Stimulated activated CD8-positive, alpha-beta memory T cell treated with anti-CD3 and anti-CD28 coated beads, Interleukin-12 subunit alpha, Interleukin-12 subunit beta, amount 100 ng/mL, for 24 hours (primary cell): Measurements from ENCODE around the gene SNTG2.
"Not testable (repeated sequence)": the region's sequence is repeated elsewhere in the genome, so short reads cannot be mapped to it uniquely, and the experiment has no call there.

Experiments
- DNase-seq: peaks from one replicate; pipeline ENCODE4 v3.0.0-alpha.2; 2020; ENCODE audit errors: extremely low read depth

The SNTG2 gene

GRCh38 chr2:1375794-1376193, 425.1 kb downstream of the SNTG2 start:
- no peak for DNase-seq

DNA sequence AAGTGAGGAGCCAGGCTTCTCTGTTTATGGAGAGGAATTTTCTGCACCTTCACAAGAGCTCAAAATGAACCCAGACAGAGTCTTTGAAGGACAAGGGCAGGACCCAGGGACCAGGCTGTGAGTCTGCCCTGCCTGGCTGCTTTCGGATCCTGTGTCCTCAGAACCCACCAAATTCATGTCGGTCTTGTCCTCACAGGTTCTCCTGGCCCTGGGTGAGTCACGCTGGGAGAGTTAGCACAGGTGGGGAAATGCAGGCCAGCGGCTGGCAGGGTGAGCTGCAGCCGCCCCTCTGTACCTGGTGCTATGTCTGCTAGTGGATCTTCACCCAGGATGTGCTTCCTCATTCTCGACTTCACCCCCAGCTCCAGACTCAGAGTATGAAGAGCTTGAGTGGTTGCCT, 426.8 kb downstream of the SNTG2 start:
- no peak for DNase-seq

DNA sequence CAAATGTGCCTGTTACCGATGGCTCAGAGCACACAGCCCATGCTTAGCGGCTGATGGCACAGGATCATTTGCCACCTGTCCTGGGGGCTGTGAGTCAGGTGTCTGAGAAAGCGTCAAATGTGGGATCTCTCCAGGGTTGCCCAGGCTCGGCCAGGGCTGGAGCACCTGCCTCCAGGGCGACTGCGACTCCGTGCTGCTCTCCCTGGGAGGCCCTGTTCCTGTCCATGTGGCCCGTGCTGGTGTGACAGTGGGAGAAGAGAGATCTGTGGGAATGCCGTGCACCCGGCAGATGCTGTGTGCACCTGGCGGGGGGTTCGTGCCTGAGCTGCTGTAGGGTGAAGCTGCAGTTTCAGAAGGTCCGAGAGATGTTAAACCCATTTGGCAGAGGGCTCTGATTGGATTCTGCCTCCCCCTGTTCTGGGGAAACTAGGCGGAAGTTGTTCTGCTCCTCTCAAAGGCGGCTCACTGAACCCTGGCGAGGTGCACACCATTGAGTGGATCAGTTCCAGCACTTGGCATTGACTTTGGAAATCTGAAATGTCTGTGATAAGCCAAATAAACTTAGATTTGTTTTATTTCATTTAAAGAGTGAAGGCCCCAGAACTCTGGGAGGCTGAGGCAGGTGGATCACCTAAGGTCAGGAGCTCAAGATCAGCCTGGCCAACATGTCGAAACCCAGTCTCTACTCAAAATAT, 428.0 kb downstream of the SNTG2 start:
- no peak for DNase-seq

DNA sequence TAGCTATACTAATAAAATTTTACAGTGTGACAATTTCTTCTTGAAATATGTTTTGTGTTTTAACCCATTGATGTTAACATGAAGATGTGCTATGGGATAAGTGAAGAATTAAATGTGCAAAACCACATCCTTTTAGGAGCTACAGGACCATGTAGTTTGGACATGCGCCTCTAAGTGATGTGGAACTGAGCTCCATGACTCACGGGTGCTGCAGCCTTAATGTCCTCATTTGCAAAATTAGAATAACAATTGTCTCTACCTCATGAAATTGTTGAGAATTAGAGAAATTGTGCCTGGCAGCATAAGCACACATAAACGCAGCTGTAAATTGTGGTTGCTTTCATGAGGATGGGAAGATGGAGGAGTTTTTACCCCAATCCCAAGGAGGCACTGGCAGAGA, 431.0 kb downstream of the SNTG2 start:
- DNase-seq: no peak

DNA sequence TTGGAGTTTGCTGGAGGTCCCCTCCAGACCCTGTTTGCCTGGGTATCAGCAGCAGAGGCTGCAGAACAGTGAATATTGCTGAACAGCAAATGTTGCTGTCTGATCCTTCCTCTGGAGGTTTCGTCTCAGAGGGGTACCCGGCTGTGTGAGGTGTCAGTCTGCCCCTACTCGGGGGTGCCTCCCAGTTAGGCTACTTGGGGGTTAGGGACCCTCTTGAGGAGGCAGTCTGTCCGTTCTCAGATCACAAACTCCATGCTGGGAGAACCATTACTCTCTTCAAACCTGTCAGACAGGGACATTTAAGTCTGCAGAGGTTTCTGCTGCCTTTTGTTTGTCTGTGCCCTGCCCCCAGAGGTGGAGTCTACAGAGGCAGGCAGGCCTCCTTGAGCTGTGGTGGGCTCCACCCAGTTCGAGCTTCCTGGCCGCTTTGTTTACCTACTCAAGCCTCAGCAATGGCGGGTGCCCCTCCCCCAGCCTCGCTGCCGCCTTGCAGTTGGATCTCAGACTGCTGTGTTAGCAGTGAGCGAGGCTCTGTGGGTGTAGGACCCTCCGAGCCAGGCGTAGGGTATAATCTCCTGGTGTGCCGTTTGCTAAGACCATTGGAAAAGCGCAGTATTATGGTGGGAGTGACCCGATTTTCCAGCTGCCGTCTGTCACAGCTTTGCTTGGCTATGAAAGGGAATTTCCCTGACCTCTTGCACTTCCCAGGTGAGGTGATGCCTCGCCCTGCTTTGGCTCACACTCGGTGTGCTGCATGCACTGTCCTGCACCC, 437.5 kb downstream of the SNTG2 start:
- DNase-seq: not testable (repeated sequence)

DNA sequence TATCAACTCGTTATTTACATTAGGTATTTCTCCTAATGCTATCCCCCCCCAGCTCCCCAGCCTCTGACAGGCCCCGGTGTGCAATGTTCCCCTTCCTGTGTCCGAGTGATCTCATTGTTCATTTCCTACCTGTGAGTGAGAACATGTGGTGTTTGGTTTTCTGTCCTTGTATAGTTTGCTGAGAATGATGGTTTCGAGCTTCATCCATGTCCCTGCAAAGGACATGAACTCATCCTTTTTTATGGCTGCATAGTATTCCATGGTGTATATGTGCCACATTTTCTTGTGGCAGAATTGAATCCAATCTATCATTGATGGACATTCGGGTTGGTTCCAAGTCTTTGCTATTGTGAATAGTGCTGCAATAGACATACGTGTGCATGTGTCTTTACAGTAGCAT, 439.5 kb downstream of the SNTG2 start:
- not testable (repeated sequence) for DNase-seq

DNA sequence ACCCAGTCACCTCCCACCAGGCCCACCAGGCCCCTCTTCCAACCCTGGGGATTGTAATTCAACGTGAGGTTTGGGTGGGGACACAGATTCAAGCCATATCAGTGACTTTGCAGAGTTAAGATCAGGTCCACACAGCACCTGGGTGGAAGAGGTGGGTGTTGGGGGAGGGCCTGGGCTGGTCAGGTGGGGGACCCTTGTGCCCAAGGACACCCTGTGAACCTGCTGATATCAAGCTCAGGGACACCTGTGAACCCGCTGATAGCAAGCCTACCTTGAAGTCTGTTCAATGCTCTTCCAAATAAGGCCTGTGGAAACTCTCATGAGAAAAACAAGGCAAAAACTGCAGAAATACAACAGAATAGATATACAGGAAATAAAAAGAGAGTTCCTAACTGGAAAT, 442.7 kb downstream of the SNTG2 start:
- DNase-seq: no peak

- no peak for DNase-seq
These were observed 444.2 kb downstream of the SNTG2 start for GRCh38 chr2:1394709-1395408.

GRCh38 chr2:1397350-1397749, 446.7 kb downstream of the SNTG2 start:
- DNase-seq: no peak

GRCh38 chr2:1398191-1398590, 447.5 kb downstream of the SNTG2 start:
- DNase-seq: no peak

DNA sequence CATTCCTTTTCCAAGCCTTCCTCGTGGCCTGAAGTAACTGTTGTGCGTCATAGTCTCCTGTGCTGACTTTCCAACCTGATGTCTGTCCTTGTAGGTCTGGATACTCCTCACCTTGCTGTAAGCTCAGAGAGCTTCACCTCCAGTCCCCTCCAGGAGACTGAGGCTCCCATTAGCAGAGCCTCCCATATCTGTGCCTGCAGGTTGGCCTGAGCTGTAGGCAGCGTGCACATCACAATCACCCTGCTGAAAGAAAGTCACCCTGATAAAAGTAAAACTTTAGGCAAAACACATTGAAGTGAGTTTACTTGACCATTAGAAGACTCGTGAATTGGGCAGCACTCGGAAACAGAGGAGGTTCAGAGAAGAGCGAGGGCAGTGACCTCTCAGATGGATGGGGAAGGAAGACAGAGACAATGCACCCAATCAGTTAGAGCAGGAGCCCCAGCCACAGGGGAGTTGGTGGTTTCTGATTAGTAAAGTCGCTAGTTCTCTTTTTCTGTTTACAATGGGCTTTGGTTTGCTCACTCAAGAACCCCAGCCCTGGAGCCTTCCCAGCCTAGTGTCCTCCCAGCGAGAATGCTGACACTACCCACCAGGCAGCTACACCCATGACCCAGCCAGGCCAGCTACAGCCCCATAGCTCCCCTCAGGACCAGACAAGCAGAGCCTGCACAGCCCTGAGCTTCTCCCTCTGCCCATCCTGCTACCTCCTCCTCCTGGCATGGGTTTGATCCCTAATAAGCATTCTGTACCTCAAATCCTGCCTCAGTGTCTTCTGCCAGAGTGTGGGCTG, 450.5 kb downstream of the SNTG2 start:
- no peak for DNase-seq

DNA sequence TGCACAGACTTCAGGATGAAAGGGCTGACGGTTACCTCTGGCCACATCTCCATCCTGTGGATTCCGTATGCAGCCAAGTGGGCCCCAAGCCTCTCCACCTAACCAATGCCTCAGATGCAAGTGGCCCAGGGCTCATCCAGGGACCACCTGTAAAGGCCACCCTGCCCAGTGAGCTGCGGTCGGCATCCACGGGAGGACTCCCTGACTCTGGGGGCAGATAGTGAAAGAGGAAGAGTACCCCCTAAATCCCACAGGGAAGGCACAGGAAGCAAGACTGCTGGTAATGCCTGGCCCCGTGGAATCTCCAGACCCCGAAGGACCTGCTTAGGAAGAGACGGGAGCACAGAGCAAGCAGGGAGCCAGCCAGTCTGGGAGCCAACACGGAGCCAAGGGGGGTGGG, 451.4 kb downstream of the SNTG2 start:
- no peak for DNase-seq

DNA sequence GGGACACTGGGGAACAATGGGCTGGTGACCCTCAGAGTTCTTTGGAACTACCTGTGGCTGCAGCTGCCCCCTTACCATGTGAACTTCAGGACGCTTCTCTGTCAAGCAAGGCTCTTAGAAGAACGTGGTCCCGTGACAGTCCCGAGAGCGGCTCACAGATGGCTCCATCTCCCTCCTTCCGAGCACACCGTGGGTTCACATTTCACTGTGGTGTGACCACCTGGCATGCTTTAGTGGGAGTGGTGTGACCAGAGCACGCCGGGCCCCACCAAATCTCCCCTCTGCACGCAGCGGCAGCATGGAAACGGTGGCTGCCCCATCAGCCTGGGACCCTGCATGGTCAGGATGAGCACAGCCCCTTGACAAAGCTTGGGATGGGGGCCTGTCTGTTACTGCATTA, 452.9 kb downstream of the SNTG2 start:
- no peak for DNase-seq

DNA sequence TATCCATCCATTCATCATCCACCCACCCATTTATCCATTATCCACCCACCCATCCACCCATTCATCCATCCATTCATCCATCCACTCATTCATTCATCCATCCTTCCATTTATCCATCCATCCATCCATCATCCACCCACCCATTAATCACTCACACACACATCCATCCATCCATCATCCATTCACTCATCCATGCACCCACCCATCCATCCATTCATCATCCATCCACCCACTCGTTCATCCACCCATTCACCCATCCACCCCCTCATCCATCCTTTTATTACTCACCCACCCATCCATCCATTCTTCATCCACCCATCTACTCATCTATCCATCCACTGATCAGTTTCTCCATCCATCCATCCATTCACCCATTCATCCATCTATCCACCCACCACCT, 454.5 kb downstream of the SNTG2 start:
- no peak for DNase-seq

DNA sequence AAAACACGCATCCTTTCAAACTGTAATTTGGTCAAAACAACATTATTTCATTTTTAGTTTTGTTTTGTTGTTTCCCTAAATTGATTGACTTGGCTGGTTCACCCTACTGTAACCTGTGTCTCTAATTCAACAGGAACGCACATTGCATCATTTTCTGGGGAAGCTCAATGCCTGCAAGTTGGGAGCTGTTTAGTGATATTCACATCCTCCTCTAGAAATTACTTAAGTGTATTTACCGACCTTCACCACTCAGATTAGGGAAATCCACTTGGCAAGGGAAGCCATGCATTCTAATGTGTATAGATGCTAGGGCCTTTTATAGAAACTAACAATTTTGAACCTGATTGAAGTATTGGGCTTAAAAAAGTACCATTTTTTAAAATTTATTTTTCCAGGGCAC, 455.3 kb downstream of the SNTG2 start:
- DNase-seq: no peak

DNA sequence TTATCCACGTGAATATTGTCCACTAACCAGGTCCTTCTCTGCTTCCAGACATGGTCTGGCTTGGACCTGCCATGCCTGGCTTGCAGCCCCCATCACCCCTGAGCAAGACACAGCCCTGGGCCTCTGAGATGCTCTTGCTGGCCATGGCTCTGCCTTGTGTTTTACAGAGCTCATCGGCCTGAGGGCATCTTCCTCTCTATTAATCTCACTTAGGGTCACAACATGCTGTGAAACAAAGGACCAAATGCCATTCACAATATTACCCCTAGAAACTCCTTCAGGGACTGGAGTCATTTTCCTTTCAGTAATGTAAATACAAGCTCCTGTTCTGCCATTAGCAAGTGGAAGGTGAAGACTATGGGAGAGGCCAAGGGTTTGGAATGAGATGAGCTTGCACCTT, 455.8 kb downstream of the SNTG2 start:
- DNase-seq: no peak

- no peak for DNase-seq
These were observed 457.5 kb downstream of the SNTG2 start for GRCh38 chr2:1407950-1408675.

DNA sequence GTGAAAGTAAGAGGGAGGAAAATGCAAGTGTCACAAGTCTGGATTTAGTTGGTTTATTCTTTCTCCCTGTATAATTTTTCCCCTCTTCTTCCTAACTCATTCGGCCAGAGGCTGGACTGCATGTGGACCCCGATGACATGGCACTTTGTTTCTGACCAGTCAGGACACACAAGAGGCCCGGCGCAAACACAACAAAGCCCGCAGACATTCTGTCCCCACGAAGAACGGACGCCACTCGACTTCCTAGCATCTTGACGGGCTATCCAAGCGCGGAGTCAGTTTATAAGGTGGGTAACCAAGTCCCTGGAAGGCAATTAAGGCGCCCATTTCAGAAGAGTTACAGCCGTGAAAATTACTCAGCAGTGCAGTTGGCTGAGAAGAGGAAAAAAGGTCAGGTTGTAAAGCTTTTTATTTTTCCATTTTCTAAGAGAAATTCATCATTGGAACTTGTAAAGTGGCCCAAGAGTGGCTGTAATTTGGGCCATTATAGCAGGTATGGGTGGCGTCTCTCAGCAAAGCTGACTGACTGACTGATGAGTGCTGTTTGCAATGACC, 462.6 kb downstream of the SNTG2 start, which contains the start of gene TPO:
TSS of gene TPO (plus strand) at position 308 of the 555 bp plus-strand sequence. CDS start 946 bp downstream, outside the sequence.
- DNase-seq: no peak

- DNase-seq: no peak
These were observed 463.5 kb downstream of the SNTG2 start for GRCh38 chr2:1414121-1414520.

GRCh38 chr2:1414901-1415300, 464.3 kb downstream of the SNTG2 start:
- DNase-seq: not testable (repeated sequence)

- no peak for DNase-seq
These were observed 464.9 kb downstream of the SNTG2 start for GRCh38 chr2:1415501-1415900.
